Lower leg skin (tissue), 3 donors: ENCODE measurements around the gene CRAMP1.

Experiments used
- POLR2A ChIP-seq, 2 donors: fragments of 450-650 bp; IDR thresholded peaks; one replicate each; pipeline ENCODE4 v1.6.1; 2016 to 2017; ENCODE audit warnings: antibody characterized with exemption in 2 of 2, mild to moderate bottlenecking in 1 of 2, moderate library complexity in 1 of 2
- TF ChIP-seq, protein P1 (sequence below), 3 donors: fragments of 450-650 bp; IDR thresholded peaks; one replicate each; pipeline ENCODE4 v1.5.1; 2016; ENCODE audit warnings: antibody characterized with exemption in 3 of 3, mild to moderate bottlenecking in 3 of 3, moderate library complexity in 2 of 3

DNA sequence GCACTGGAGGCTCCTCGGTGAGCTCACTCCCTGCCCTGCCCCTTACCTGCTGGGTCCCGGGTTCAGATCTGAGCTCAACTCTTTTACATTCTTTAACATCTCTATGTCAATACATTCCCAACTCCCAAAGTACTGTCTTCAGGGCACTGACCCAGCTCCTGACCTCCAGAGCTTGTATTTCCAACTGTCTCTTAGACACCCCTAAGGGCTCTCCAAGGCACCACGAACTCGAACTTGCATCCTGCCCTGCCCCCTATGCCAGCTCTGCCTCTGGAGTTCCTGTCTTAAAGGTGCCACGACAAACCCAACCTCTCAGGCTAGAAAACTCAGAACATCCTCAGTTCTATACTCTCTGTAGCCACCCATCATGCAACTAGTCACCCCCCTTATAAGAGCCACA lies 38.9 kb upstream of the CRAMP1 start:
- TF ChIP-seq, protein P1, sequence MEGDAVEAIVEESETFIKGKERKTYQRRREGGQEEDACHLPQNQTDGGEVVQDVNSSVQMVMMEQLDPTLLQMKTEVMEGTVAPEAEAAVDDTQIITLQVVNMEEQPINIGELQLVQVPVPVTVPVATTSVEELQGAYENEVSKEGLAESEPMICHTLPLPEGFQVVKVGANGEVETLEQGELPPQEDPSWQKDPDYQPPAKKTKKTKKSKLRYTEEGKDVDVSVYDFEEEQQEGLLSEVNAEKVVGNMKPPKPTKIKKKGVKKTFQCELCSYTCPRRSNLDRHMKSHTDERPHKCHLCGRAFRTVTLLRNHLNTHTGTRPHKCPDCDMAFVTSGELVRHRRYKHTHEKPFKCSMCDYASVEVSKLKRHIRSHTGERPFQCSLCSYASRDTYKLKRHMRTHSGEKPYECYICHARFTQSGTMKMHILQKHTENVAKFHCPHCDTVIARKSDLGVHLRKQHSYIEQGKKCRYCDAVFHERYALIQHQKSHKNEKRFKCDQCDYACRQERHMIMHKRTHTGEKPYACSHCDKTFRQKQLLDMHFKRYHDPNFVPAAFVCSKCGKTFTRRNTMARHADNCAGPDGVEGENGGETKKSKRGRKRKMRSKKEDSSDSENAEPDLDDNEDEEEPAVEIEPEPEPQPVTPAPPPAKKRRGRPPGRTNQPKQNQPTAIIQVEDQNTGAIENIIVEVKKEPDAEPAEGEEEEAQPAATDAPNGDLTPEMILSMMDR (IDR thresholded peaks at IDR 0.05) = no peak
- TF ChIP-seq POLR2A (IDR thresholded peaks at IDR 0.05) = no peak
